GM19023 (cell line): ENCODE measurements around the gene CYP24A1.

Experiments used
- ATAC-seq: cut with Tn5 transposase; IDR thresholded peaks from one replicate; pipeline ENCODE4 v1.9.1; 2021; ENCODE audit warnings: mild to moderate bottlenecking, moderate library complexity; ENCODE audit not compliant: unreplicated experiment

CYP24A1 gene

DNA sequence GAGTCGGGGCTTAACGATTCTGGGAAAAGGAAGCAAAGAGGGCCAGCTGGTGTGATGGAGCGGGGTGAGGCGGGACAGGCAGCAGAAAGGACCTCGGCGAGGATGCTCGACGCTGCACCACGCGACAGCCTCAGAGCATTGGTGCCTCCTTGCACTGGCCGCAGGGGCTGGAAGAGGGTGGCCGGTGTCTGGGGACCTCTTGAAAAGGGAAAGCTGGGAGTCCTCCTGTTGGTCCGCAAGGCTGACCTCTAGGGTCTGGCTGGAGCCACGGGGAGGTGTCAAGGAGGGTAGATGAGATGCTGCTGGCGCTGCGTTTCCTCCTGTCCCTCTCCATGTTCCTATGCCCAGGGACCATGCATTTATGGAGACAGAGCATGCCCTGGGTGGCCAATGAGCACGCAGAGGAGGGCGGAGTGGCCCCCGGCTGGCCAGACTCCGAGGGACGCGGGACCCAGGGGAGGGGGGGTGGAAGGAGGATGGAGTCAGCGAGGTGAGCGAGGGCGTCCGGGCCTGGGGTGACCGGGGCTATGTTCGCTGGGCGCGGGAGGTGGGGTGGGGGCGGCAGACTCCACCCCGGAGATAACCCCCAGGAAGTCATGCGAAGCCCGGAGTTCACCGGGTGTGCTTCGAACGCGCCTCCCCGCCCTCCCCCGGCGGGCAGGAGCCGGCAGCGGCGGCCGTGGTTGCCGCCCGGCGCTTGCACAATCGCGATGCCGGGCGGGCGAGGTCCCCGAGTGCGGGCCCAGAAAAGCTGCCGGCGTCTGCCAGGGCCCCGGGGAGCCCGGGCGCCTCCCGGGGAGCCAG, at the start of gene CYP24A1:
CYP24A1 (minus strand) TSS at position 334 of the 804 bp plus-strand sequence. CDS start 407 bp downstream, outside the sequence.
- no peak for ATAC-seq

DNA sequence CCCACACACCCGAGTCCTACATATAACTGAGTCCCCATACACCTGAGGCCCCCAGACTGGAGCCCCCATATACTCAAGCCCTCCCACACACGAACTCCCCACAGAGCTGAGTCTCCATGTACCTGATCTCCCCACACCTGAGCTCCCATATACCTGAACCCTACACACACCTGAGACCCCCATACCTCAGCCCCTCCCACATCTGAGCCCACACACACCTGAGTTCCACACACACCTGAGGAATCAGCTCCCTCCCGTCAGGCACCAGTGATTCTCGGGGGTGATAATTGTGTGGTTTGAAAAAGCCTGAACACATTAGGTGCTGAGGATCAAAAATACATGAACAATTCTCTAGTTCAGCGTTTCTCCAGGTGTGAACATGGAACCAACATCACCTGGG, 49.5 kb upstream of the CYP24A1 start:
- no peak for ATAC-seq

DNA sequence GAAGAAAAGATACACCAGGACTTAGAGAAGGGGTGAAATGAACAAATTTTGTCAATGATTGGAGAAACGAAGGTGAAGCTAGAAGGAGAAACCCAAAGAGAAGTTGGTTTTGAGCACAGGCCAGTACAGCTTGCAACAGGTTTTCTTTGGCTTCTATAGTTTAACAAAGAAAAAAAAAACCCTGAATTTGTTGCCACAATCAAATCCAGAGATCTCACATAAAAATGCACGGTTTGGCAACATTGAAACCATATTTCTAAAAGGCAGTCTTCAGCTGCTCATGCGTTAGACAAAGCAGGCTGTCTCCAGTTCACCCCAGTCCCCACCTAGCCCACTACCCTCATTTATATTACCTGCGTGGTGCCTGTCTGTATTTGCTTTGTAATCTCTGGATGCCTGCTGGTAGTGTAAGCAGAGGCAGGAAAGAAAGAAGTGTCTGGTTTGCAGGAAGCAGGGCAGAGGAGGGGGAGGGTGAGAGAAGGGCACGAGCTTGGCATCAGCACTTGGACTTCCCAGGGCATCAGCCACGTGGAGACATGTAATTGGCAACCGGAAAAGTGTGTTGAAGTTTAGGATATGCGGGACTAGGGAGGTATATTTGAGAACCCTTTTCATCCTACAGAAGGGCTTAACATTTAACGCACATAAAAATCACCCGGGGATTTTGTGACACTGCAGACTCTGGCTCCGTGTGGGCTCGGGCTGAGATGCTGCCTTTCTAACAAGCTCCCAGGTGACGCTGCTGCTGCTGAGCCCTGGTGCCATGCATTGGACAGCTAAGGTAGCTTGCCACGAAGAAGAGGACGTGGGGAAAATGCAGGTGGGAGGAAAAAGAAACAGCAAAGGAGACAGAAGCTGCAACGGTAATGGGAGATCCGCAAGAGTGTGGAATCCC, 48.5 kb upstream of the CYP24A1 start:
- ATAC-seq, result no peak

DNA sequence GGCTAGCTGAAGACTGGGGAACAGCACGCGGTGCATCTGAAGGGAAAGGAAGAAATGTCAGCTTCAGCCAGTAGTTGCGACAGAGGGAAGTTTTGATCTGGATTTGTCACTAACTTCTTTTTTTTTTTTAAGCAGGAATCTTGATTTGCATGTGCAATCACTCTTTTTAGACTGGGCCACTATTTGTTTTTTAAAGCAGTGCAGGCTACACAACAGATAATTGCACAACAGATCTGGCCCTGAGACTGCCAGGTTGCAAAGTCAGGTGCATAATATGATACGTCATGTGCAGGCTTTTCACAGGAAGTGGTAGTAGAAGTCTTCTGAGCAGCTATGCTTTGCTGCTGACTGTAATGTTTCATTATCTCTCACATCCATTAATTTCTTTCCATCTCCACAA, 47.6 kb upstream of the CYP24A1 start:
- no peak for ATAC-seq

DNA sequence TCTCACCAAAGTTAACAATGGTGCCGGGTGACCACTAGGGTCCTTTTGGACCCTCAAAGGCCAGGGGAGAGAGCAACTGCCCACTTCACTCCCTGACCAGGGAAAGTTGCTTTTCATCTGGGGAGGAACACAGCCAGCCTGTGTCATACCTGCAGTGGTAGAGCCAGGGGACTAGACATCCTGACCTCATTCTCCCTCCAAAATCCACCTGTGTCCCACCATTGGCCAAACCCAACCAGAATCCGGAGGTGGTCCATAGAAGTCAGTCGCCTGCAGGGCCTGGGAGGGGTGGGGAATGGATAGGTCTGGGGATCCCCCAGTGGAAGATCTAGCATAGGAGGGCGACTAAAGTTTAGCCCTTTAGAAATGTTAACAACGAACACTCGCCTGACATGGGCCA, 46.9 kb upstream of the CYP24A1 start:
- ATAC-seq, result no peak

DNA sequence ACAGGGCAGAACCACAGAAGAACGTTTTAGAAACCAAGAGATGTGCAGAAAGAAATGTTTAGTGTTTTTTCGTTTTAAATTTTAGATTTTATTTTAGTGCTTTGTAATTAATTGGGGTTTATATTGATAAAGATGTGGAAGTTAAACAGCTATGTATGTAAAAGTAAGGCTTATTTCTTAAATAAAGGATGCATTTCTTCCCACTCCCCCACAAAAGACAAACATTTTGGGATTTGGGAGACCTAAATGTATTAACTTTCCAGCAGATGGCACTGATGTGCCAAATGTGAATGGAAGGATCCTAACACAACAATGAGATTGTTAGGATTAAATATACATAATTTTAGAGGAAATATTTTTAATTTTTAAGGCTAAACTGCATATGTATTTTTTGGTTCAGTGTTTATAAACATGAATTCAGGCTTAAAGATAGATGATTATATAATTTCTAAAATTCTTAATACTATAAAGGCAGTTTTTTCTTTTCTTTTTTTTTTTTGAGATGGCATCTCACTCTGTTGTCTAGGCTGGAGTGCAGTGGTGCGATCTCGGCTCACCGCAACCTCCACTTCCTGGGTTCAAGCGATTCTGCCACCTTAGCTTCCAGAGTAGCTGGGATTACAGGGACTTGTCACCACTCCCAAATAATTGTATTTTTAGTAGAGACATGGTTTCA, 46.1 kb upstream of the CYP24A1 start:
- no peak for ATAC-seq

DNA sequence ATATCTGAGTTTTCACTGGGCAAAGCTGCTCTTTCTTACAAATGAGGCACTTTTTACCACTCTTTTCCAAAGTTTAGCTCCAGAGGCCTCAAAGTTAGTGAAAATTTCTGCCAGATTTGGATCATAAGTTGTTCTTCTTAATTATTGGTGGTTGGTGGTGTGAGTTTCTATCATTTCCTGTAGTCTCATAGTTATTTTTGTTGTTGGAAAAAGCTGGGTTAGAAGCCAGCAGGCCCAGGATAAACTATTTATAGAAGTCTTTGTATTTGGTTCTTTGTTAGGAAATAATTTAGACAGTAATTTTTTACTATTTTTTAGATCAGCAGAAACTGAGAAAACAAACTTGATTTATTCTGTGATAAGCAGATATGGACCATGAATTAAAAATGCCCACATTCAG, 44.7 kb upstream of the CYP24A1 start:
- ATAC-seq, result no peak

DNA sequence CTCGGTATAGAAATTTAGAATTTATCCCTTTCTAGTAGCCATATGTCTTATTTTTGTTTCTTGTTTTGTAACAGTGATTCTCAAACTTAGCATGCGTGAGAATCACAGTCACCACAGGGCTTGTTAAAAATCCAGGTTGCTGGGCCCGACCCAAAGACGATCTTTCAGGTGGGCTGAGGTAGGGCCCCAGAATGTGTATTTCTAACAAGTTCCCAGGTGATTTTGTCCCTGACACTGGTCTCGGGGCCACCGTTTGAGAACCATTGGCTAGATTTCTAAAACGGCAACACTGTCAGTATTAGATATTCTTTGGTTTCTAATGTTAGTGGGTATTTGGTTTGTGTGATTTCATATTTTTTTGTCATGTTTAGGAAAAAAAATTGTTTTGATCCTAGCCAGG, 44.0 kb upstream of the CYP24A1 start:
- ATAC-seq, result no peak

DNA sequence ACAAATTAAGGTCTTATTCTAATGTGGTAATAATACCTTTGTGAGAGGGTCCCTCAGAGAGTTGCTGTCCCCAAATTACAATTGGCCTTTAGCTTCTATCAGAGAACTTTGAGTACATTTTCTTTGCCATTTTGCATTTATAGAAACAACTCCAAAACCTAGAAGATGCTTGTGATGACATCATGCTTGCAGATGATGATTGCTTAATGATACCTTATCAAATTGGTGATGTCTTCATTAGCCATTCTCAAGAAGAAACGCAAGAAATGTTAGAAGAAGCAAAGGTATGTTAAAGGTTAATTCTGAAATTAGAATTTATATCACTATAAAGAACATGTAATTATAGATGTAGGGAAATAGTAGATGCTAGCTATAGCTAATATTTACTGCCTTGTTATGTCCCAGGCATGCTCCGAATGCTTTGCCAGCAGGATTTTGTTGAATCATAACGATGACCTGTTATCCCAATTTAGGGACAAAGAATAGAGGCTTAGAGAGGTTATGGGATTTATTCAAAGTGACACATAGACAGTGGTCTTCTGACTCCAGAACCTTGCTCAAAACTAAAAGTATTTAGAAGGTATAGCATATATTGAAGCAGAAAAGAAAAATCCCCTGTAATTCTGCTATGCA, 41.5 kb upstream of the CYP24A1 start:
- no peak for ATAC-seq

DNA sequence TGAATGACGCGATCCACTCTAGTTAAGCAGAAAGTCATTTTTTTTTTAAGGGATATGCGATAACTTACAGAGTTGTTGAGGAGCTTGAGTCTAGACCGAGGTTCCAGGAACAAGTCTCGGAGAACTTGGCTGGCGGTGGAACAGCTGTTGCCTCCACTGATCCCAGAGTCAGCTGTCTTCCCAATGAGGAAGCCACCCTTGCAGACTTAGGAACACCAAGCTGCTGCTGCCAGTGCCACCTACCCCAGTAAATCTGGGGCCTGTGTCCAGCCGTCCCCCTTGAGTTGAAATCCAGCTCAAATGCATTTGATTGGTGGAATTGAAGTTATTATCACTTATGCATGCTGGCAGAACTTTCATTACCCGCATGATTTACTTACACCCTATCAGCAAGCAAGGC, 40.8 kb upstream of the CYP24A1 start:
- ATAC-seq, result no peak

DNA sequence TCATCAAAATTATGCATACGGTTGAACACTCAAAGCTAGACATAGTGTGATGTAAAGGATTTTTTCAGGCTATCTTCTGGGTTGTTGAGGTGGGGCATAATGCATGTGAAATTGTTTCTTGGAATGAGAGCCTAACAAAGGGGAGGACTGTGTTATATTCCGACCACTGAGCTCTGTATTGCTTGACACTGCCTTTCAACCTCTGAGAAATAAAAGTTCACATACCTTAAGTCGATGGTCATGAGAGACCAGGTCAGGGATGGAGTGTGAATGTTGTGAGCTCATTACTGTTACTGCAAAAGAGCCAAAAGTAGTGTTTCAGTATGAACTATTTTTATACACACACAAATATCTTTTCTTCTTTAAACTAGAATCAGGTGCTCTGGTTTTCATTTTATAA, 39.1 kb upstream of the CYP24A1 start:
- no peak for ATAC-seq

DNA sequence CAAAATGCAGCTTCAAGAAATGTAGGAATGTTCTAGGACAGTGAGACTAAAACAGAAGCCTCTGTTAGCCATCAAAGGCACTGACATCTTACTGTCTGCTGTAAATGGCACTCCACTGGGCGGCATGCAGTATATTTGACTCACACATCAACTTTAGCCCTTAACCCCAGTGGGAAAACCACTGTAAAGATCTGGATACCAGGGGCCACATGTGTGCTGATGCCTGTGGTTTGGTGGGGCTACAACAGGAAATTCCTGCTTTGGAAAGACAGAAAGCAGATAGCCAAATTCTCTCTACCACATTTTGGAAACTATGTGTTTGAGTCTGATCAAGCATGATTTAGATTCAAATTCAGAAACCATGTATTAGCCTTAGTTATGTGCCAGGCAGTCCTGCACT, 38.4 kb upstream of the CYP24A1 start:
- ATAC-seq, result no peak

DNA sequence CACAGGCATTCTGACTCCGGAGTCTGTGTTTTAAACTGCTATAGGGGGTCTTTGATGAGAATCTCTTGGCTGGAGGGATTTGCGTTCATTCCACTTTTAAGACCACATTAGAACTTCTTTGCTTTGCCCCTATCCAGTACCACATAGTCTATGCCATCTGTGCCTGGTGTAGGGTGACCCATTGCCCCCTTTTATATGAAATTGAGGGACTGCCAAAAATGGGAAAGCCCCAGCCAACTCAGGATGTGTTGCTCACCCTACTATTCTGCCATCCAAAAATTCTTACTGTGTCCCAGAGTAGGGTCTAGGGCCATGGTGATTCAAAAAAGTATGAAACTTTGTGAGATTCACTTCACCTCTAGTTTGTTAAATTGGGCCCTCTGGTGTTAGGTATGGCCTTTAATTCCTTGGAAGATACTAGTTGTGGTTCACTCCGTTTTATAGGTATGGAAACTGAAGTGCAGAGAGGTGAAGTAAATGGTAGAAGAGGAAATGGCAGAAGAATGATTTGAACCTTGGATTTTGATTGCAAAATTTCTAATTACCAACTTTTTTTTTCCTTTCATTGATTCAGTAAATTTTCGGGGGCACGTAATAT, 35.5 kb upstream of the CYP24A1 start:
- ATAC-seq, result no peak

DNA sequence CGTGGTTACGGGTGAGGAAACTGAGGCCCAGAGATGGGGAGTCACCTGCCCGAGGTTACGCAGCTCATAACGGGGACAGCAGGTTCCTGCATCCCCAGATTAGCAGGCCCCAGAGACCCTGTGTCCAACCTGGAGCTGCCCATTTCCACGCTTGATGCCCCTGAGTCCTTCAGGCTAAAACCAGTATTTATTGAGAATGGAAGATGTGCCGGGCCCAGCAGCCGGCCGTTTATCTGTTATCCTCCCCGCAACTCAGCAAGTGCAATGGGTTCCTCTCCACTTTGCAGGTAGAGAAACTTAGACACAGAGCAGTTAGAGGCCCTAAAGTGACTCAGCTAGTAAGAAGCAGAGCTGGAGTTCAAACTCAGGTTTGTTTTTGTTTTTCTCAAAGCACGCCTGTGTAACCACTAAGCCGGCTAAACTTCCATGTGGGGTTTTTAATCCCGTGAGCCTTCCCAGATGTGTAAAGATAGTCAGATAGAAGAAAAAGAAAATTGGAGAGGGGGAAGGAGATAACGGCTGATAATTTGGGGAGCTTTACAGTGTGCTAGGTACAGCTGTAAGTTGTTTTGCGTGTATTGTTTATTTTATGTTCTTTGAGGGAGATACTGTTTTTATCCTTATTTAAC, 34.9 kb upstream of the CYP24A1 start:
- peak; percentile 3 for ATAC-seq

DNA sequence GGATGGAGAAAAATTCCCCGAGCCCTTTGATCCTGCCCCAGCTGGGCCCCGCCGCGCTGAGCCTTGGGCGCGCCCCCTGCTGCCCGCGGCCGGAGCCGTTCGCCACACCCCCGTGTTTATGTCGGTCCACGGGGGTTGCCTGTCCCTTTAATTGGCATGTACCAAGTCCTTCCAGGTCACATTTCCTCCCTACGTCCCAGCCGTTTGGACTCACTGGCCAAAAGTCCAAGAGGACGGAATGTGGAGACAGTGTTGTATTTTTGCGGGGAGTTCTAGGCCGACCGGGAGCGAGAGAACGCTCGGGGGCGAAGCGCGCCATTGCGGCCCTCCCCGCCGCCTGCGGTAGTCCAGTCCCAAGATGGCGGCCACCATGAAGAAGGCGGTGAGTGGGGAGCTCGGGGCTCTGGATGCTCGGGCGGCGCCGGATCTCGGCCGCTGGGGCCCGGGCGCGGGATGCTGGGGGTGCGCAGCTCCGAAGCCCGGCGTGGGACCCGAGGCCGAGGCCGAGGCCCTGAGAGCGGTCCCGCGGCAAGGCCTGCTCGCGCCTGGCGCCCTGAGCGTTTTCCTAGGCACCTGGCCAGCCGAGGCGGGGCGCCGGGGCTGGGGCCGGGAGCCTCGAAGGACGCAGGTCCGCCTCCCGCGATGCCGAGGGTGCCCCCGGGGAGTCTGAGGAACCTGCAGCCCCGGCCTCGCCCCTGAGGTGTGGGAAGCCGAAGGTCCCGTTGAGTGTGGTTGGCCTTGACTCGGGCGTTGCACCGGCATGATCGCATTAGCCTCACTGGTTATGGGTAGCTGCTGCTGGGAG, 34.2 kb upstream of the CYP24A1 start, which contains the start of gene PFDN4:
PFDN4 (plus strand) TSS at position 345 of the 805 bp plus-strand sequence; CDS start at position 359, 14 bp downstream.
- ATAC-seq, result peak; percentile 98

DNA sequence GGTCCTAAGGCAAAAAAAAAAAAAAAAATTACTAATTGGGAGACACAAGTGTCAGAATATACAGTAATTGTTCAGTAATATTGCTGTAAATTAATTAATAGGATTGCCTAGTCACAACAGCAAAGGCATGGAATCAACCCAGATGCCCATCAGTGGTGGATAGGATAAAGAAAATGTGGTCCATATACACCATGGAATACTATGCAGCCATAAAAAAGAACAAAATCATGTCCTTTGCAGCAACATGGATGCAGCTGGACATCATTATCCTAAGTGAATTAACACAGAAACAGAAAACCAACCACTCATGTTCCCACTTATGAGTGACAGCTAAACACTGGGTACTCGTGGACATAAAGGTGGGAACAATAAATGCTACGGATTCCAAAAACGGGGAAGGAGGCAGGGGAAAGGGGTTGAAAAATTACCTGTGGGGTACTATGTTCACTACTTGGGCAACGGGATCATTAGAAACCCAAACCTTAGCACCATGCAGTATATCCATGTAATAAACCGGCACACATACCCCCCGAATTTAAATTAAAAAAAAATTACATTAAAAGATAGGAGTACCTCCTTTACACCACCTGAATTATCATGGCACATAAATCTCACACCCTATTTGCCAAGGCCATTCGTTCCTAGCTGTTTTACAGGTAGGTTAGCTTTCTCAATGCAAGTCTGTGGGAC, 33.4 kb upstream of the CYP24A1 start:
- no peak for ATAC-seq

DNA sequence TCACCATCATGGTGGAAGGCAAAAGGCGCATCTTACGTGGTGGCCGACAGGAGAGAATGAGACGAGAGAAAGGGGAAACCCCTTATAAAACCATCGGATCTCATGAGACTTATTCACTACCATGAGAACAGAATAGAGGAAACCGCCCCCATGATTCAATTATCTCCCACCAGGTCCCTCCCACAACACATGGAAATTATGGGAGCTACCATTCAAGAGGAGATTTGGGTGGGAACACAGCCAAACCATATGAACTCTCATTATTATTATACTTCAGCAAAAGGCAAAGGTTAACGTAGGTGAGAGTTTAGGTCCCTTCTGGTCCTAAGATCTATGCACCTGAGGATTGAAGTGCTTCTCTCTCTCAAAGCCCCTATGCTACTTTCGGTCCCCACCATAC, 31.7 kb upstream of the CYP24A1 start:
- ATAC-seq, result no peak

DNA sequence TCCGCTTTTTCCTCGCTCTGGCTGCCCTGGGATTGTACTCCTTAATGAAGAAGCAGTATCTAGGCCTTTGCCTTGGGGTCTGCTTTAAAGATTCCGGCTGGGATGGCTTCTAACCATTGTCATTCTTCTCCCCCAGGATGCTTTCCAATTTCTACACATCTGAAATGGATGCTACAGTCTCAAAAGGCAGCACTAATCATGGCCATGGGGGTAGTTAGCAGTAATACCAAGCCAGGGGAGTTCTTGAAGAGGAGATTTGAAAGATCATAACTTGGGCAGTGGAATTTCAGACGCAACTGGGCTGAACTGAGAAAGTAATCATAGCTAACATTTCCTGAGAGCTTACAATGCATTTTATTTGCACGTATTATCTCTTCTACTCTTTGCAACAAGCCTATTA, 30.7 kb upstream of the CYP24A1 start:
- no peak for ATAC-seq

DNA sequence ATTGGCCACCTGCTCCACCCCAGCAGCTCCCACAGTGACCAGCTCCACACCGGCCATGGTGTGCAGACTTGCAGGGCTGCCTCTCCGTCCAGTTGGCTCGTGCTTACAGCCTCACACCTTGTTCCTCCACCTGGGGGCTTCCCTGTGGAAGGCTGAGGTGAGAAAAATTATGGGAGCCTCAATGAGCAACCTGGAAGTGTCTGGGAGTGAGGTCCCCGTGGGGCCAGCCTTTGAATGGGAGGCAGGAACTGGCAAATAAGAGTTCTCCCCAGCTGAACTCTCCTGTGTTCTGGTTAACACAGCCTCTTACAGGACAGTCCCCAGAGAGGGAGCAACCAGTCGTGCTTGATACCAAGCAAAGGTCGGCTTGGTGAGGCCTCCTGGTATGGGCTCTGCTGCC, 30.3 kb upstream of the CYP24A1 start:
- no peak for ATAC-seq
